Activated naive CD8-positive, alpha-beta T cell treated with anti-CD3 and anti-CD28 coated beads for 36 hours (primary cell): ENCODE measurements around the gene ZNF467. TPM values are rescaled to one million over a fixed set of nuclear protein-coding genes. Genes with fewer than 3 reads are reported as not detected.

ENCODE experiments used
- DNase-seq: peaks from one replicate; pipeline ENCODE4 v3.0.0; 2021
- H3K27ac Mint-ChIP-seq: one replicate; pipeline ENCODE4 v1.8.0; 2022; ENCODE audit warnings: mild to moderate bottlenecking, moderate library complexity, mixed read lengths
- H3K27me3 Mint-ChIP-seq: one replicate; pipeline ENCODE4 v1.8.0; 2022; ENCODE audit warnings: mild to moderate bottlenecking, mixed read lengths
- H3K36me3 Mint-ChIP-seq: one replicate; pipeline ENCODE4 v1.8.0; 2021; ENCODE audit warnings: mild to moderate bottlenecking, mixed read lengths
- H3K4me1 Mint-ChIP-seq: one replicate; pipeline ENCODE4 v1.8.0; 2021; ENCODE audit warnings: mixed read lengths
- H3K4me3 Mint-ChIP-seq: one replicate; pipeline ENCODE4 v1.8.0; 2022; ENCODE audit warnings: mild to moderate bottlenecking, moderate library complexity, mixed read lengths
- H3K9me3 Mint-ChIP-seq: one replicate; pipeline ENCODE4 v1.8.0; 2022; ENCODE audit warnings: mixed read lengths
- total RNA-seq, 2 experiments: library from RNA; stranded (reverse); gene quantifications; one replicate each; pipeline ENCODE4 v1.2.3, GENCODE V29; 2021

ZNF467 gene
- total RNA-seq, 2 experiments from 2014 or later, result 0.21 to 0.22 TPM

GRCh38 chr7:149735779-149736477, 37.5 kb downstream of the ZNF467 start:
- H3K9me3 Mint-ChIP-seq, result no peaks in the 10 kb centered on the region

DNA sequence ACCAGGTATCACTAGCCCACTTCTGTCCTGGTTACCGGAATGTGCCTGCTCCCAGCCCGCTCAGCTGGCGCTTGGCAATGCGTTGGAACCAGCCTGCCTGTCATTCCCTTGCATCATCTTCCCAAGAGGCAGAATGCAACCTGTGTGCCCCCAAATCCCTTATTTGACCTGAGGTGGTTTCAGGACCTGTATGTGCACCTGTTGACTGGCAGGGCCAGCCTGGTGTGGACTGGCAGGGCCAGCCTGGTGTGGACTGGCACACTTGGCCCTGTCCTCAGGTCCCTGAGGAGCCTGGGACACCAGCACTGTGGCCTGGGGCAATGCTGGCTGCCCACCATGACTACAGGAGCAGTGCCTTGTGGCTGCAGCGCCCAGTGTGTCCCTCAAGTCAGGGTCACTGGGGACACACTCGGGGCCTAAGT, 38.2 kb downstream of the ZNF467 start:
- H3K4me1 Mint-ChIP-seq, result peaks cover 5% of the 10 kb centered on the region
- no peaks in the 10 kb centered on the region for H3K36me3 Mint-ChIP-seq
- H3K27me3 Mint-ChIP-seq, result peaks cover 31% of the 10 kb centered on the region
- no peak overlapping the region for H3K27ac Mint-ChIP-seq
- DNase-seq, result no peak
- no peak overlapping the region for H3K4me3 Mint-ChIP-seq
- H3K9me3 Mint-ChIP-seq, result no peaks in the 10 kb centered on the region

More at GRCh38 chr7:149735779-149736477, 37.5 kb downstream of the ZNF467 start:
- Mint-ChIP-seq H3K4me3 (no peak overlapping the region), H3K27me3 (peaks cover 39% of the 10 kb centered on the region), H3K27ac (no peak overlapping the region), H3K4me1 (peaks cover 5% of the 10 kb centered on the region), H3K36me3 (no peaks in the 10 kb centered on the region)
- DNase-seq, result no peak

- Mint-ChIP-seq H3K27me3 (peaks cover 28% of the 10 kb centered on the region), H3K9me3 (no peaks in the 10 kb centered on the region), H3K4me1 (peaks cover 5% of the 10 kb centered on the region), H3K27ac (no peak overlapping the region), H3K36me3 (no peaks in the 10 kb centered on the region), H3K4me3 (no peak overlapping the region)
- no peak for DNase-seq
These were observed 38.7 kb downstream of the ZNF467 start for GRCh38 chr7:149734791-149735075.

DNA sequence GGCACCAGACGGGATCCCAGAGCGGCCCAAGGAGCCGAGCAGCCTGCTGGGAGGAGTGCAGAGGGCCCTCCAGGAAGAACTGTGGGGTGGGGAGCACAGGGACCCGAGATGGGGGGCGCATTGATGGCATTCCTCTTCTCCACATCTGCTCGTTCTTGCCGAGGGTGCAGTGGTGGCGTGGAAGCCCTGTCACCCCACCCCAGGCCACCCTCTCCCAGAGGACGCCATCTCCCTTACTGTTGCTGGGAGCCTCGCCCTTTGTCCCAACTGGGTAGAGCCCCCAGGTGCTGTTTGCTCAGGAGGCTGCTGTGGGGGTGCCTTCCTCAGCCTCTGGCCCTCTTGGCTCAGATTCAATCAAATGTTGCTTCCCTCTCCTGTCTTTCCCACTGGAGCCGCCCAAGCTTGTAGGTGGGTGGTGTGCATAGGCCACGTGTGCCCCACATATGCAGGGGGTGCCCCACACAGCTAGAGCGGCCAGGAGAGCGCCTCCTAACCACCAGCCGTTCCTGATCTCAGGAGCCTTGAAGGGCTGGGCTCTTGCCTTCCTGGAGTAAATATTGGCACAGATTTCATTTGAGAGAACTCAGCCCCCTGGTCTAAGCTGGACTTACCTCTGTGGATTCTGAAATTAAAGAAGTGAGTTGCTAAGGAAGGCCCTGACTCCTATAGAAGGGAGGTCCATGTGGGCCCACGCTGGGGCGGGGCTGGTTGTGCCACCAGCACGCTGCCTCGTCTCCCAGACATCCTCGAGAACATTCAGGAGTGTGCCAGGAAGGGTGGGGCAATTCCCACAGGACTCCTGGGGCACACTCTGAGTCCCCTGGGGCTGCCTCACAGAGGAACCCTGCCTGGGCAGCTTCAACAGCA, 39.2 kb downstream of the ZNF467 start:
- peaks cover 23% of the 10 kb centered on the region for H3K27me3 Mint-ChIP-seq
- H3K27ac Mint-ChIP-seq, result no peak overlapping the region
- H3K9me3 Mint-ChIP-seq, result no peaks in the 10 kb centered on the region
- H3K4me3 Mint-ChIP-seq, result no peak overlapping the region
- no peaks in the 10 kb centered on the region for H3K36me3 Mint-ChIP-seq
- H3K4me1 Mint-ChIP-seq, result peaks cover 5% of the 10 kb centered on the region
- DNase-seq, result no peak

DNA sequence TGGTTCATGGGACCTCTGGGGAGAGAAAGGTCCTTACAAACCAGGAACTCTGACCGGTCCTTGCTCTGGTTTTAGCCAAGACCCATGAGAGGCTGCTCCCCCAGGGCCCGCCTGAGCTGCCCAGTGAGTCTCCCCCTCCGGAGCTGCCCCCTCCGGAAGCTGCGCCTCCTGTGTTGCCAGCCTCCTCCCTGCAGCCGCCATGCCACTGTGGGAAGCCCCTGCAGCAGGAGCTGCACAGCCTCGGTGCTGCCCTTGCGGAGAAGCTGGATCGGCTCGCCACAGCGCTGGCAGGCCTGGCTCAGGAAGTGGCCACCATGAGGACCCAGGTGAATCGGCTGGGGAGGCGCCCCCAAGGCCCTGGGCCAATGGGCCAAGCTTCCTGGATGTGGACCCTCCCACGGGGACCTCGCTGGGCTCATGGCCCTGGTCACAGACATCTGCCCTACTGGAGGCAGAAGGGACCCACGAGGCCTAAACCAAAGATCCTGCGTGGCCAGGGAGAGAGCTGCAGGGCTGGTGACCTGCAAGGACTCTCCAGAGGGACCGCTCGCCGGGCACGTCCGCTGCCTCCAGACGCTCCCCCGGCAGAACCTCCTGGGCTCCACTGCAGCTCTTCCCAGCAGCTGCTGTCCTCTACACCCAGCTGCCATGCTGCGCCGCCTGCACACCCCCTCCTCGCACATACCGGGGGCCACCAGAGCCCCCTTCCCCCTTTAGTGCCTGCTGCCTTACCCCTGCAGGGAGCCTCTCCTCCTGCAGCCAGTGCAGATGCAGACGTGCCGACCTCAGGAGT, 40.1 kb downstream of the ZNF467 start:
- Mint-ChIP-seq H3K4me3 (no peak overlapping the region), H3K4me1 (peaks cover 5% of the 10 kb centered on the region), H3K36me3 (no peaks in the 10 kb centered on the region), H3K9me3 (no peaks in the 10 kb centered on the region), H3K27me3 (peaks cover 14% of the 10 kb centered on the region), H3K27ac (no peak overlapping the region)
- DNase-seq, result no peak

DNA sequence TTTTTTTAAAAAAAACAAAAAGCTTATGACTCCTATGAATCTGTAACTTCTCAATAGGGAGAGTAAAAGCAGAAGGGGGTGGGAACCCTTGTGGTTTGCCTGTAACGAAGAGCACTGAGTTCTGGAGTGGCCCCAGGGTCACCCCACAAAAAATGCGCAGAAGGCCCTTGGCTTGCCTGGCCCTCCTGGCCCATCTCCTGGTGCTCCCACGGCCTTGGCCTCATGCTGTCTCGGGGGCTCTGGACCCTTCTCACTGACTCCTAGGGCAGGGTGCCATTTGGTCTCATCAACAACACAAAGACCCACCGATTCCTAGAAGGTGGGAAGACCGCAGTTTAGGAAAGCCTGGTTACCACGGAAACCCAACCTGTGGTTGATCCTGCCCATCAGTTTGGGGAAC, 40.8 kb downstream of the ZNF467 start:
- Mint-ChIP-seq H3K4me1 (peaks cover 5% of the 10 kb centered on the region), H3K9me3 (no peaks in the 10 kb centered on the region), H3K27me3 (peaks cover 12% of the 10 kb centered on the region), H3K27ac (no peak overlapping the region), H3K4me3 (no peak overlapping the region), H3K36me3 (no peaks in the 10 kb centered on the region)
- DNase-seq, result no peak

DNA sequence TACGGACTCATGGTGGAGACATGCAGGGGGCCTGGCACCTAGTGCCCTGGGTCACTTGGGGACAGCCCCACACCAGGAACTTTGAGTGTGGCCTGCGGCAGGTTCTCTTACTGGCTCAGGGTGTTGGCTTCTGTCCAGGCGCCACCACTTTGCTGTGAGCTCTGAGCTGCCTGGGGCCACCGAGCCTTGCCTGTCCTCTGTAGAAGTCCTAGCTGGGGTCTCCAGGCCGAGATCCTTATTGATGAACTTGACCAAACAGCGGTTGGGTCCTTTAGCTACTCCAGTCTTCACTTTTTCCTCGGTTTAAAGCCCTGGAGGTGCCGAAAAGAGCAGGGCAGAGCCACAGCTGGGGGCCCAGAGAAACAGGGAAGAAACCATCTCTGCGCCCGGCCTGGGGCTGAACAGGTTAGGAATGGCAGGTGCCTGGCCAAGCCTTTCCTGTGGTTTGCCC, 41.3 kb downstream of the ZNF467 start:
- H3K27ac Mint-ChIP-seq, result no peak overlapping the region
- H3K27me3 Mint-ChIP-seq, result peaks cover 9% of the 10 kb centered on the region
- DNase-seq, result no peak
- H3K36me3 Mint-ChIP-seq, result no peaks in the 10 kb centered on the region
- peaks cover 5% of the 10 kb centered on the region for H3K4me1 Mint-ChIP-seq
- H3K4me3 Mint-ChIP-seq, result no peak overlapping the region
- H3K9me3 Mint-ChIP-seq, result no peaks in the 10 kb centered on the region

DNA sequence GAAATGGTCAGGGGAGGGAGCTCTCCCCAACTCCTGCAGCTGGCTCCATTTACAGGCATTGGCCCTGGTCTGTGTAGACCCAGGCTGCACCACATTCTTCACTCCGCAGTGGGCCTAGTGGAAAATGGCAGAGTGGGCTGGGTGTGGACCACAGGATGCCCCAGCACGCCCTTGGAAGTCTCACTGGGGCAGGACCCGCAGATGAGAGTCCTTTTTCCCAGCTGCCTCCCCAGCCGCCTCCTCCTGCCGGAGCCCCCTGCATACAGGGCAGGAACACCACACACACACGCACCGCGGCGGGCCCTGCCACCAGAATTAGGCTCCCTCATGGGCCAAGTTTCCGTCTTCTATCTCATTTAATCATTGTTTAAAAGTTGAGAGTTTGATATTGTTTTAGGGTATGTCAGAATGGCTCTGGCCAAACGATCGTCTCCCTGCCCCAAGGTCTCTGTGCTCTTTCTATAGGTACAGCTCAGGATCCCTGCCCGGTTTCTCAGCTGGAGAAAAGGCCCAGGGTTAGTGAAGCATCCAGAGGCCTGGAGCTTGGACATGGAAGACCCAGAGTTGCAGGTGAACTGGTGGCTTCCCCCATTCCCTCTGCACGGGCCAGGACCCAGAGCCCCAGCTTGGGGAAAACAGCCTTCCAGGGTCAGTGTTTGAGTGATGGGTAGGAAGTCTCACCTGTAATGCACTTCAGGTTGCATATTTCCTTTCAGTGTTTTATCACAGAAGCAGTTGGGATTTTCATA, 42.0 kb downstream of the ZNF467 start:
- H3K4me3 Mint-ChIP-seq, result no peak overlapping the region
- DNase-seq, result no peak
- H3K27ac Mint-ChIP-seq, result no peak overlapping the region
- H3K9me3 Mint-ChIP-seq, result no peaks in the 10 kb centered on the region
- peaks cover 4% of the 10 kb centered on the region for H3K27me3 Mint-ChIP-seq
- no peaks in the 10 kb centered on the region for H3K36me3 Mint-ChIP-seq
- H3K4me1 Mint-ChIP-seq, result peaks cover 2% of the 10 kb centered on the region

DNA sequence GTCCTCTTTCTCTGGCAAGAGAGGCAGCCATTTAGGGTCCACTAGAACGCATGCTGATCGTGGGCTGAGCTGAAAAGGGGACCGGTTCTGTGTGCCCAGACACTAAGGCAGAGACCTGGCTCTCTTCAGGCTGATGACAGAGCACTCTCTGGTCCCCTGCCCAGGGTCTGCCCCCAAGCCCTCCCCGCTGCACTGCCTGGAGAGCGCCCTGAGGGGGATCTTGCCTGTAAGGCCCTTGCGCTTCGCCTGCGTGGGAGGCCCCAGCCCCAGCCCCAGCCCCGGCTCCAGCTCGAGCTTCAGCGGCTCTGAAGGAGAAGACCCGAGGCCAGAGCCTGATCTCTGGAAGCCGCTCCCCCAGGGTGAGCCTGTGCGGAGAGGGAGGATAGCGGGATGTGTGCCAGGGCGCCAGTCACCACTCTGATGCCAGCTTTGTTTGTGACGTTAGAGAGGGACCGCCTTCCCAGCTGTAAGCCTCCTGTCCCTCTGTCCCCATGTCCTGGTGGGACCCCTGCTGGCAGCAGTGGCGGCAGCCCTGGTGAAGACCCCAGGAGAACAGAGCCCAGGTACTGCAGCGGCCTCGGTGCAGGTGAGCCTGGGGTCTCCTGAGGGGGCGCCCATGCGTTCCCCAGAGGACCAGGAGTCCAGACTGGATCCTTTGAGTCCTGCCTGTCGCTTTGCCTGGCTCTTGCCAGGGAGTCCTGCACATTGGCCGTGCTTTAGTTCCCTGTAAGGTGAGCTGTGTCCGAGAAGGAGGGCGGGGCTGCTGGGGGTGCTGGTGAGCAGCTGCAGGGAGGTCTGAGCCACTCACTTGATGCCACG, 43.2 kb downstream of the ZNF467 start:
- Mint-ChIP-seq H3K36me3 (no peaks in the 10 kb centered on the region), H3K4me3 (no peak overlapping the region), H3K27ac (no peak overlapping the region), H3K27me3 (no peaks in the 10 kb centered on the region), H3K4me1 (no peaks in the 10 kb centered on the region), H3K9me3 (no peaks in the 10 kb centered on the region)
- DNase-seq, result no peak

GRCh38 chr7:149729586-149729982, 43.8 kb downstream of the ZNF467 start:
- no peaks in the 10 kb centered on the region for H3K36me3 Mint-ChIP-seq
- no peak overlapping the region for H3K4me3 Mint-ChIP-seq
- no peaks in the 10 kb centered on the region for H3K9me3 Mint-ChIP-seq
- no peak overlapping the region for H3K27ac Mint-ChIP-seq
- no peak for DNase-seq
- no peaks in the 10 kb centered on the region for H3K4me1 Mint-ChIP-seq
- H3K27me3 Mint-ChIP-seq, result no peaks in the 10 kb centered on the region

DNA sequence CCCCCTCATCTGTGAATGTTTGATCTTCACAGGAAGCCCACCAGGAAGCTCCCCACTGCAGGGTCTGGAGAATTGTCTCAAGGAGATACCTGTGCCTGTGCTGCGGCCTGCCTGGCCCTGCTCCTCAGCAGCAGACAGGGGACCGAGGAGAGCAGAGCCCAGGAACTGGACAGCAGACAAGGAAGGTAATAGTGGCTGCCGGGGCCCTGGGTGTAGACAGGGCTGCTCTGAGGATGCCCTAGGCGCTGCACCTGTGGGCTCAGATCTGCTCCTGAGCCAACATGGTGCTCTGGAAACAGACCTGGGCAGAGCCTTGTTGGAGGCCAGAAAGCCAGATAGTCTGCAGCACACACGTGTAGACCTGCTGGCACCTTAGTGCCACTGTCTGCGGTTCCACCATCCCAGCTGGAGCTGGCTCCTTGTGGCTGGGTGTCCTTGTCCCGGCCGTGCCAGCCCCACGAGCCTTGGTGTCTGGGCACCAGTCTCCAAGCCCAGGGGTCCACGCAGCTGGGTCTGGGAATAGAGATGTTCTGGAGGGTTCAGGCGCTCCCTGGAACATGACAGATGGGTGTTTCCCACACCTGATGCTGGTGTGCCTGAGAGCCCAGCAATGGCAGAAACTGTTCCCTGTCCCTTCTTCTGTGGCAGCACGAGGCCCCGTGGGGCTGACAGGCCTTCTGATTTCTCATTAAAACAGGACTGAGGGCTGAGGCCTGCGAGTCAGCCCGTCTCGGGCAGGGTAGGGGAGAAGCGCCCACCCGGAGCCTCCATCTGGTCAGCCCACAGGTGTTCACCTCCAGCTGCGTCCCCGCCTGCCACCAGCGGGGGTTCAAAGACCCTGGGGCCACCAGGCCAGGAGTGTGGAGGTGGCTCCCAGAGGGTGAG, 44.7 kb downstream of the ZNF467 start:
- H3K27me3 Mint-ChIP-seq, result no peaks in the 10 kb centered on the region
- no peak overlapping the region for H3K27ac Mint-ChIP-seq
- H3K36me3 Mint-ChIP-seq, result no peaks in the 10 kb centered on the region
- no peak for DNase-seq
- no peaks in the 10 kb centered on the region for H3K4me1 Mint-ChIP-seq
- H3K9me3 Mint-ChIP-seq, result no peaks in the 10 kb centered on the region
- no peak overlapping the region for H3K4me3 Mint-ChIP-seq

DNA sequence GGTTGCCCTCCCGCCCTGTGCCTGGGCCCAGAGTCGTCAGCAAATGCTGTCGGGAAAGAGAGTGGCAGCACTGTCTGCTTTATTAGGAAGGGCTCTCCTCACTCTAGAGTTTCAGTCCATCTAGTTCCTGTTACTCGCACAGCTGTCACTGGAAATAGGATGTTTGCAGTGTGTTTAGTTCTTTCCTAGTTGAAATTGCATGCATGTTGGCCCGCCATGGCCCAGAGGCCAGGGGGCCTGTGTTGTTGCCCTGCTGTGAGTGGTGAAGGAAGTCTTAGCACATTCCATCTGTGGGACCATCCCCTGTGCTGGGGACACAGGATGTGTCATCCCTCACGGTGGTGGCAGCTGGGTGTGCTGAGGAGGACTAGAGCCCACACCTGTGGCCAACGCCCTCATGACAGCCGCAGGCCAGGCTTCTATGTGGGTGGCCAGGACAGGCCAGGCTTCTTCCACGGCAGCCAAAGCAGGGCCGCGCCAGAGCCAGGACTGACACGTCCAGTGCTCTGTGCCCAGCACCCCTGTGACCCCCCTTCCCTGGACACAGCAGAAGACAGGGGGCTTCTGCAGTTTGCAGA, 45.4 kb downstream of the ZNF467 start:
- no peaks in the 10 kb centered on the region for H3K27me3 Mint-ChIP-seq
- no peak for DNase-seq
- H3K27ac Mint-ChIP-seq, result no peak overlapping the region
- no peaks in the 10 kb centered on the region for H3K36me3 Mint-ChIP-seq
- H3K4me3 Mint-ChIP-seq, result no peak overlapping the region
- no peaks in the 10 kb centered on the region for H3K9me3 Mint-ChIP-seq
- H3K4me1 Mint-ChIP-seq, result no peaks in the 10 kb centered on the region
